Osteoblast (primary cell): ENCODE measurements around the gene MORF4L2. TPM values are rescaled to one million over a fixed set of nuclear protein-coding genes. Genes with fewer than 3 reads are reported as not detected.
"Not testable (repeated sequence)": the region's sequence is repeated elsewhere in the genome, so short reads cannot be mapped to it uniquely, and the experiment has no call there.

ENCODE experiments used
- DNase-seq: peaks from one replicate; pipeline ENCODE4 v3.0.0; 2011; ENCODE audit warnings: low spot score, mixed read lengths; ENCODE audit not compliant: insufficient read length; ENCODE audit errors: missing footprints
- H2AFZ ChIP-seq: 2 replicates; pipeline ENCODE4 v1.6.0; 2011; ENCODE audit warnings: mild to moderate bottlenecking, low read length
- H3K27ac ChIP-seq: 2 replicates; pipeline ENCODE4 v1.5.1; 2011; ENCODE audit warnings: mild to moderate bottlenecking, low read depth, low read length, moderate library complexity
- H3K27me3 ChIP-seq: 2 replicates; pipeline ENCODE4 v1.6.0; 2012; ENCODE audit warnings: mild to moderate bottlenecking, control low read depth, inconsistent platforms, low read length, moderate library complexity; ENCODE audit not compliant: insufficient read depth
- H3K36me3 ChIP-seq: 2 replicates; pipeline ENCODE4 v1.5.1; 2011; ENCODE audit warnings: mild to moderate bottlenecking, low read length, control low read depth, moderate library complexity; ENCODE audit not compliant: insufficient read depth
- H3K4me1 ChIP-seq: 2 replicates; pipeline ENCODE4 v1.5.1; 2011; ENCODE audit warnings: mild to moderate bottlenecking, low read length, control low read depth, moderate library complexity; ENCODE audit not compliant: insufficient read depth
- H3K4me2 ChIP-seq: 2 replicates; pipeline ENCODE4 v1.6.0; 2011; ENCODE audit warnings: mild to moderate bottlenecking, low read length; ENCODE audit not compliant: insufficient read depth
- H3K4me3 ChIP-seq: fragments of 200-600 bp; sonication (generic); 3 replicates; pipeline ENCODE4 v1.5.1; 2012; ENCODE audit warnings: mild to moderate bottlenecking, low read length, inconsistent platforms; ENCODE audit not compliant: insufficient read depth
- H3K79me2 ChIP-seq: 2 replicates; pipeline ENCODE4 v1.6.0; 2012; ENCODE audit warnings: mild to moderate bottlenecking, low read length, control low read depth, inconsistent platforms; ENCODE audit not compliant: insufficient read depth
- H3K9me3 ChIP-seq: 2 replicates; pipeline ENCODE4 v1.5.1; 2011; ENCODE audit warnings: low read depth, low read length, control low read depth
- H4K20me1 ChIP-seq: 2 replicates; pipeline ENCODE4 v1.6.0; 2012; ENCODE audit warnings: mild to moderate bottlenecking, low read length, control low read depth; ENCODE audit not compliant: insufficient read depth
- CTCF ChIP-seq: IDR thresholded peaks from 2 replicates; pipeline ENCODE4 v1.5.1; 2011; ENCODE audit warnings: mild to moderate bottlenecking, low read depth, low read length, moderate library complexity; ENCODE audit errors: extremely low read depth
- total RNA-seq: library from RNA; depleted of rRNA; stranded (reverse); fragments of >200 nt; gene quantifications from 2 replicates; pipeline ENCODE4 v1.2.3, GENCODE V29; 2012

MORF4L2 gene
- total RNA-seq, 1 donor: 953 TPM

DNA sequence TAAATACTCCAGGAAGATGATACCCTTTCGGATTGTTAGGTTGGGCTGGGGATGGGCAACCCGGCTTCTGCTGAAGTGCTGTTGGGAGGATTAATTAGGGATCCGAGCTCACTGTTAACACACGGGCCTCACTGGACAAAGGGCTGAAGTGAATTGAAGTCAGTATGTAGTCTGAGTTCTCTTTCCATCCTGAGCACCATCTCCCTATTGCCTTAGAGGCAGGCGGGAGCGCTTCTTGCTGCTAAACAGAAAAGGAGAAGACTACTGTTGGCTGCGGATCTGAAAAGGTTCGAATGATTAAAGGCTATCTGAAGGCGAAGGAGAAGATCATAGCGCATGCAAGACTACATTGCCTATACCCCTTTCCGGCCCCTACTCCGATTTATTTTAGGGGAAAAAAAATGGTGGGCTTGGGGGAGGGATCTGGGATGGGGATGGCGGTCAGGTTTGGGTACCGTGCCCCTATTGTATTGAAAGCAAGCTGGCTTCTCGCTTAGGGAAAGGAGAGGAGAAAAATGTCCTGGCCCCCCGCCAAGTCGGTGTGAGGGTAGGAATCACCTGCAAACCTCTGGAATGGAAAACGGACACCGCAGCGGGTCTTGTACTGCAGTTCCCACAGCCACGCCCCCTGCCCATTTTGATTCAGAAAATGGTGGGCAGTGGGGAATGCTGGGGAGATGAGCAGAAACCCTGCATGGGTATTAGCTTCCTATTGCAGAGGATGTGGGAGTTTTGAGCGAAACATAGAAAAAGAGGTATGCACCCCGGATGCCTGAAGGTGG, 22.3 kb downstream of the MORF4L2 start:
- Histone ChIP-seq H3K36me3 (no peaks in the 10 kb centered on the region), H2AFZ (peak overlapping the region; percentile 13), H3K4me3 (peak overlapping the region; percentile 19), H4K20me1 (peaks cover 2% of the 10 kb centered on the region), H3K27me3 (peaks cover 12% of the 10 kb centered on the region), H3K4me2 (peak overlapping the region; percentile 11), H3K9me3 (no peaks in the 10 kb centered on the region), H3K4me1 (no peaks in the 10 kb centered on the region), H3K79me2 (no peaks in the 10 kb centered on the region), H3K27ac (no peak overlapping the region)
- no peak for DNase-seq
- TF ChIP-seq CTCF: no peak

GRCh38 chrX:103659460-103659859, 27.0 kb downstream of the MORF4L2 start:
- H3K79me2 ChIP-seq, H3K27ac ChIP-seq, H3K36me3 ChIP-seq, H3K4me2 ChIP-seq, DNase-seq, H4K20me1 ChIP-seq, H2AFZ ChIP-seq, H3K4me1 ChIP-seq, H3K4me3 ChIP-seq, H3K9me3 ChIP-seq, H3K27me3 ChIP-seq: not testable (repeated sequence)

DNA sequence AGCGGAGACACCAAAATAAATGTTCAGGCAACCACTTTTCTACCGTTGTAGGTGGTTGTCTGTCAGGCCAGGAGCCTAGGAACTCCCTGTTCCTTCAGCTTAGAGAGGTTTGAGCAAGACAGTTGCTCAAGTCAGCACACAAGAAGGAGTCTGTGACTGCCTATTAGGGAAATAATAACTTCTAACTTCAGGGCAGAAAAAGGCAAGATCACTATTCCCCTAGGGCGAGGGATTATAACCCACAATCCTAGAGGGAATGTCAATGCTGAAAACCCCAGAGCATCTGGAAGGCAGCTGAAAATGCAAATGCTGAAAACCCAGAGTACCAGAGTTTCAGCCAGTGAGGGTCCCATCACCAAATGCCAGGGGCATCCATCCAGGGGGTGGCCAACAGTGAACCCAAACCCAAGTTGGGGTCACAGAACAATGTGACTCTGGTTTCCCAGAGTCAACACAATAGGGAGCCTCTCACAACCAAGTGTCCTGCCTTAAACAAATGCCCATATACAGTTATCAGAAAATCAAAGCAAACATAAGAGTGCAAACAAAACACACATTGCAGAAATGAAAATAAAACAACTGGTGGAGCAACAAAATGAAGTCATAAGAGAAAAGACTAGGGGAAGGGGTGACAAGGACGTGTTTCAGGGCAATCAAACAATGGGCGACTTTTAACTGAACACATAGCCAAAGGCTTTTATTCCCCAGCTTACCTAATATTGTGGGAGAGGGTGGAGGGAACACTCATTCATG, 27.6 kb downstream of the MORF4L2 start:
- TF ChIP-seq CTCF: no peak
- Histone ChIP-seq H3K4me1 (no peaks in the 10 kb centered on the region), H3K27ac (no peak overlapping the region), H3K4me3 (no peak overlapping the region), H3K36me3 (no peaks in the 10 kb centered on the region), H3K4me2 (no peak overlapping the region), H3K79me2 (no peaks in the 10 kb centered on the region), H3K9me3 (no peaks in the 10 kb centered on the region), H2AFZ (no peak overlapping the region), H3K27me3 (peaks cover 3% of the 10 kb centered on the region), H4K20me1 (no peaks in the 10 kb centered on the region)
- no peak for DNase-seq

DNA sequence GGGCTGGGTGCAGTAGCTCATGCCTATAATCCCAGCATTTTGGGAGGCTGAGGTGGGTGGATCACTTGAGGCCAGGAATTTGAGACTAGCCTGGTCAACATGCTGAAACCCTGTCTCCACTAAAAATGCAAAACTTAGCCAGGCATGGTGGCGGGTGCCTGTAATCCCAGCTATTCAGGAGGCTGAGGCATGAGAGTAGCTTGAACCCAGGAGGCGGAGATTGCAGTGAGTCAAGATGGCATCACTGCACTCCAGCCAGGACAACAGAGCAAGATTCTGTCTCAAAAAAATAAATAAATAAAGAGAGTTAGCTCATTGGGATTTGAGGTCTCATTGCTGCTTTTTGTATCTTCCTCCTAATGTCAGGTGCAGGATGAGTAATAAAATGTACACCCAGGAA, 29.4 kb downstream of the MORF4L2 start:
- not testable (repeated sequence) for H3K4me1 ChIP-seq, H3K9me3 ChIP-seq, H3K27me3 ChIP-seq, H3K4me3 ChIP-seq, H4K20me1 ChIP-seq, DNase-seq, H3K36me3 ChIP-seq, H2AFZ ChIP-seq, H3K79me2 ChIP-seq, H3K4me2 ChIP-seq
- peak overlapping the region; percentile 67 for H3K27ac ChIP-seq

DNA sequence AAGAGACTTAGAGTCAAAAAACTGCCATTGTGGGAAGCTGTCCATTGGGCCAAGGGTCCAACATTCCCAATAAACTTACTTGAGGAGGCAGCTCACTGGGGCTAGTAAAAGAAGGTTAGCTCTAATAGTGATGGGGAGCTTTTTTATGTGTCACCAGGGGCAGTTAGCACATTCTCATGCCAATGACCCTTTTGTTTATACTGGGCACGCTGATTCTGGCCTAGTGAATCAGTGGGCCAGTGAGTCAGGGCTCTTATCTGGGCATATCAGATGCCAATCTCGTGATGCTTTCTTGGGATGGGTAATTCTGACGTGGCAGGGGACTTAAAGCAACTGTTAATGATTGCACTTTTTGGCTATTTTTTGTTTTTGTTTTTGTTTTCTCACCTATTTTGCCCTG, 29.9 kb downstream of the MORF4L2 start:
- Histone ChIP-seq H3K4me1 (no peaks in the 10 kb centered on the region), H3K4me3 (no peak overlapping the region), H4K20me1 (no peaks in the 10 kb centered on the region), H3K79me2 (no peaks in the 10 kb centered on the region), H3K27ac (peak overlapping the region; percentile 67), H2AFZ (no peak overlapping the region), H3K27me3 (no peaks in the 10 kb centered on the region), H3K9me3 (no peaks in the 10 kb centered on the region), H3K4me2 (no peak overlapping the region), H3K36me3 (no peaks in the 10 kb centered on the region)
- no peak for TF ChIP-seq CTCF
- peak; percentile 58 for DNase-seq

DNA sequence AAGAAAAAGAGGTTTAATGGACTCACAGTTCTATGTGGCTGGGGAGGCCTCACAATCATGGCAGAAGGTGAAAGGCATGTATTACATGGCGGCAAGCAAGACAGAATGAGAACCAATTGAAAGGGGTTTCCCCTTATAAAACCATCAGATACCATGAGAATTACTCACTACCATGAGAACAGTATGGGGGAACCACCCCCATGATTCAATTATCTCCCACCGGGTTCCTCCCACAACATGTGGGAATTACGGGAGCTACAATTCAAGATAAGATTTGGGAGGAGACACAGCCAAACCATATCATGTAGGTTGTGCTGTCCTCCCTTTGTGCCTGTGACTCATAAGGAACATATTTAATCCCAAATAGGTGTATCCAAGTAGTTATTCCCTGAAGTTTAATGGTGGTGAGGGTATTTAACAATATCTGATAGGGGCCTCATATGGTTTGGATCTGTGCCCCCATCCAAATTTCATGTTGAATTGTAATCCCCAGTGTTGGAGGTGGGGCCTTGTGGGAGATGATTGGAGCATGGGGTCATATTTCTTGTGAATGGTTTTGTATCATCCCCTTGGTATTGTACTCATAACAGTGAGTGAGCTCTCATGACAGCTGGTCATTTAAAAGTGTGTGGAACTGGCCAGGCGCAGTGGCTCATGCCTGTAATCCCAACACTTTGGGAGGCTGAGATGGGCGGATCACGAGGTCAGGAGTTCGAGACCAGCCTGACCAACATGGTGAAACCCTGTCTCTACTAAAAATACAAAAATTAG, 31.1 kb downstream of the MORF4L2 start:
- H3K4me3 ChIP-seq, H3K79me2 ChIP-seq, H3K36me3 ChIP-seq, H3K4me1 ChIP-seq, H3K27me3 ChIP-seq, H3K4me2 ChIP-seq, H4K20me1 ChIP-seq, DNase-seq, H2AFZ ChIP-seq, H3K9me3 ChIP-seq: not testable (repeated sequence)
- H3K27ac ChIP-seq: peak overlapping the region; percentile 67
